SK-N-DZ (cell line): Measurements from ENCODE around the gene KCNMA1.
"Not testable (repeated sequence)": the region's sequence is repeated elsewhere in the genome, so short reads cannot be mapped to it uniquely, and the experiment has no call there.

Experiments
- DNase-seq: peaks from one replicate; pipeline ENCODE4 v3.0.0-alpha.2; 2015; ENCODE audit warnings: low spot score

Gene KCNMA1

DNA sequence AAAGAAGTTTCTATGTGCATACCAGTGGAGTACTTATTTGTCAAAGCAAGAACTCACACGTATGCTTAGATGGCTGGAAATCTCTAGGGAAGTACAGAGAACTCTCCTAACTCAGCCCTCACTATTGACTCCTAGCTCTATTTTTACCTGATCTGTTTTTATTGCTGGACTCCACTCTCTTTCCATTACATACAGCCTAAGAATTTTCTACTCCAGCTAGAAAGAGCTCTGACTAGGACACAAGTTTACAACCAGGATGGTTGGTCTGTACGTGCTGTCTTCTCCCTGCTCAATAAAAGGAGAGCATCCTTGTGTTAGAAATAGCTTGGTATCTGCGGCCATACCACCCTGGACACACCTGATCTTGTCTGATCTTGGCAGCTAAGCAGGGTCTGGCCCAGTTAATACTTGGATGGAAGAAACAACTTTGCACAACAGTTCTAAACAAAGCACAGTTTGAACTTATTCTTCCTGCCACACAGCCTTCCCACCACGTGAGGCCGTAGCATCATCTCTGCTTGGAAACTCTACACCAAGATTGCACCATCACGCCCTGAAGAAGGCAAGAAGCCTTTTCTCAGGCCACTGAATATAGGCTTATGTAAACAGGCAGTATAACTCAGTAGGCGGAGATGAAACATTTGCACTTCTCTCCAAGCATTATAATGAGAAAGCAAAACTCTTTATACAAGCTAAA is 50.7 kb downstream of the KCNMA1 start:
- DNase-seq, result no peak

DNA sequence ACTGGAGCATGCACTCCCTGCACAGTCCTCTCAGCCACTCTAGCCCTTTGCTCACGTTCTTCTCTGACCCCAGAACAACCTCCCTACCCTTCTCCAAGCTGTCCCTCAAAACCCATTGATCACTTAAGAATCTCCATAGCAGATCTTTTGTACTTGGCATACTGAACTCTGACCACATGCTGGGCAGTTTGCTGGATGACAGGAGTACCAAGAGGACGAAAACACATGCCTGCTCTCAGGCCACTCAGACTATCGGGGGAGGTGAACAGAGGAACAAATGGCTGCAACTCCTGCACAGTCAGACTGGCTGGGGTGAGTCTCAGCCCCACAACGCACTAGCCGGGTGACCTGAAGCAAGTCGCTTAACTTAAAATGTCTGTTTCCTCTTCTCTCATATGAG is 52.7 kb downstream of the KCNMA1 start:
- DNase-seq, result no peak

DNA sequence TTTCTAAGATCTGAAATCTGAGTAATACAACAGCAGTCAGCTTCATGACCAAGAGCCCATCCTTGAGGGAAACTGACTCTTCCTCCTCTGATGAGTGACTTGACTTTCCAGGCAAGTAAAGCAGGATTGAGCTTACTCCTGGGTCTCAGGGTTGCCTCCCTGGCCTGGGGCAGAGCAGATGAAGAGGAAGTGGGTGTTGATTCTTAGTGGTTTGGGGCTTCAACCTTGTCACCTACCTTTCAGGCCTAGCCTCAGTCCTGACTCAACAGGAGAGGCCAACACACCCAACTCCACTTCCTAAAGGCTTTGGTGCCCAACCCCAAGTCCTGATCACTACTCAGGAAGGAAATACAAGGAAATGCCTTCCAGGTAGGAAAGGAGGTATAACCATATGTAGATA is 54.1 kb downstream of the KCNMA1 start:
- no peak for DNase-seq

DNA sequence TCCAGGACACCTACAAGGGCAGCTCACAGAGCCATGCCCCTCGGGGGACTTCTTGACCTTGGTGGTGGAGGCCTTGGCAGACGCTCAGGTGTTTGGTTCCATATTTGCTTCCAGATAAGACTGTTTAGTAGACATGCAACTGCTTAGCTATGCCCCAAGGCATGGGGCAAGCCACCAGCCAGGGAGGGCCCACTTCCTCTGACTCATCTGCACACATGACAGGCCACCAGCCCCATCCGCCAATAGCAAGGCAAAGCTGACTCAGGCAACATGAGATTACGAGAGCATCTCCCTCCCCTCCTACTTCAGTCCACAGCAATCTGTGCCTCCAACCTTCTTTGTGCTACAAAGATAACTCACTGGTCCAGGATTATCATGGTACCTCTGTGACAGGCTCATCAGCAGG is 54.9 kb downstream of the KCNMA1 start:
- no peak for DNase-seq

DNA sequence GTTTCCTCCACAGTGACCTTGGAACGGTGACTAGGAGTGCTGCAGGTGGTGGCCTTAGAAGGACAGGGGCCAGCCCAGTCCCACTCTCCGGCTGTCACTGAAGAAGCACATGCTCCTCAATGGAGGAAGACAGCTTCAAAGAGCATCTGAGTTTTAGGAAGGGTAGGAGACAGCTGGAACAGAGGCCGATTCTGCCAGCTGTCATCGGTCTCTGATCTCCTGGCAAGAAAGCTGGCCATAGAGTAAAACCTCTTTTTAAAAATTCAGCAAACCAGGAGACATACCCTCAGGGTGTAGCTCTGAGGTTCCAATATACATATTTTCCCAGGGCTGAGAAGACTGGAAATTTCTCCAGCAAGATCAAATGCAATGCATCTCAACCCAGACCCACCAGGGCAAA is 55.9 kb downstream of the KCNMA1 start:
- no peak for DNase-seq

DNA sequence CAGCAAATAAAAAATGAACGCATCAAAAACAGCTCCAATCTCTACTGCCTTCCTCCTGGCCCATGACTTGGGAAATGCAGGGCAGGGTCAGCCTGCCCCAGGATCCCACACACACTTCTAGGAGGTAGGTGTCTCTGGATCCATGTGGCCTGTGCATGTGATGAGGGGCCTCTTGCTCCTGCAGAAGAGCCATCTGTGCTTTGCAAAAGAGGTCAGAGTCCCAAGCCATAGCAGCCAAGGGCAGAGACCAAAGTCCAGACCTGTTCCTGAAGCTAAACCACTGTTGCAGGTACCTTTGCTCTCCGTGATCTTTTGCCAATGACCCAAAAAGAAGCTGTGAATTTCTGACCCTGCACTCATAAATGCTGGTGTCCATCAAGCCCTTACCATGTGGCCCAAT is 57.1 kb downstream of the KCNMA1 start:
- DNase-seq, result no peak

DNA sequence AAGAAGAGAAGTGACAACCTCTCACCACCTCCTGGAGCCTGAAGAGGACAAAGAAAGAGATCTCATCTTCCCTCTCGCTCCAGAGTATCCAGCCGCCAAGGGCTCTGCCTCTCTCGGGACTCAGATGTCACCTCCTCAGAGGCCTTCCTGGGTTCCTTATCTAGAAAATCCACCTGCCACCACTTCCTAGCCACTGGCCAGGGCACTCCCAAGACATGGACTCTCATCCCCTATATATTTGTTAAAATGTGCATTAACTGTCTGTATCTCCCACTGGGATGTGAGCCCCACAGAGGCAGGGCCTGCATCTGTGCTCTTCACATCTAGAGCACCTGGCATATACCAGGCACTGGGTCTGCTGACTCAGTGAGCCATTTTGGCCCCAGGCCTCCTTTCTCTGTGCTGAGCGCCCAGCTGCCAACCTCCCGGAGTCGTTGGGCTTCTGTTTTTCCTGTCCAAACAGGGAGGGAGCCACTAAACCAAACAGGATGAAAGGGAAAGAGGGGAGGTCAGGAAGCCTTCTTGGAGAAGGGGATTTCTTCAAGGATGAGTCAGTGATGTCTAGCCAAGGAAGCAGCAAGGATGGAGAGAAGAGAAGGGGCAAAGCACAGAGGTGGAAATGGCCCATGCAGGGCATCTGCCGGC is 58.9 kb downstream of the KCNMA1 start:
- no peak for DNase-seq

DNA sequence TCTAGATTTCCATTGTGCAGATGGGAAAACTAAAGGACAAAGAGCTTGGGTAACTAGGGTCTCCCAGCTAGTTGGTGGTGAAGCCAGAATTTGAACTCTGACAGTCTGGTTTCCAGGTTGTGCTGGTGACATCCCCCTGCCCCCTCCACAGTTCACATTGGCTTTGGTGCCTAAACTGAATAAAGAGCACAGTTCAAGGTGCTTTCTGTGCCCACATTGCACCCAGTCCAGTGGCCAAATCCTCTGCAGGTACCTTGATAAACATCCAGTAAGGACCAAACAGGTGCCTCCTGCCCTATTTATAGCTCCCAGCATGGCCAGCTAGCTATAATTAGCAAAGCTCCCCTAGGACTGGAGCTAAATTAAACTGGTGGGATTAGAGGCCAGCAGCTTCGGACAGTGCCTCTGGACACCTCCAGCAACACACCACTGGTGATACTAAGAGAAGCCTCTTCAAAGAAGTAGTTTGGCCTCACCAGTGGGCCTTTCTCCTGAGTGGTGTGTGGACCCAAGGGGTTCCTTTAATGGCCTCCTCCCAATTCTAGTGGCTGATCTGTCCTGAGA is 59.9 kb downstream of the KCNMA1 start:
- no peak for DNase-seq

DNA sequence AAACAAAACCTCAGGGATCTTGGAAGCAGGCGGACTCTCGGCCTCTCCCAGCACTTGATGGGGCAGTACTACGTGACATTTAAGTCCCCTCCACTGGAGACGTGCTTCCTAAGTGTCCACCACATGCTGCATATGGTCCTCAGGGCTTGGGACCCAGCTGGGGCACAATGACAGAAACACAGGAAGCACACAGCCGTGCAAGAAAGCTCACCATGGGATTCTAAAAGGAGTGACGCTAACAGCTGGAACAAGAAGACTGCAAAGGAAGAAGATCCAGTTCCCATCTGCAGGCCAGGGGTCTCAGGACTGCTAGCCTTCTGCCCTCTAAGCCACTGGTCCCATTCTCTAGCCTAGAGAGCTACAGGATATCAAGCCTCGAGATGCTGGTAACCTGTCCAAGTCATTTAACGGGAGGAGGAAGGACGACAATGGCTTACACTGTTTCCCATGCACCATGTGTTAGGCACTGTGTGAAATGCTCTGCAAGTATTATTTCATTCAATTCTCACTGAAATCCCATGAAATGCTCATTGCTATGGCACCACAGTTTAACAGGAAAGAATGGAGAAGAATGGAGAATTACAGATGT is 61.1 kb downstream of the KCNMA1 start:
- no peak for DNase-seq

DNA sequence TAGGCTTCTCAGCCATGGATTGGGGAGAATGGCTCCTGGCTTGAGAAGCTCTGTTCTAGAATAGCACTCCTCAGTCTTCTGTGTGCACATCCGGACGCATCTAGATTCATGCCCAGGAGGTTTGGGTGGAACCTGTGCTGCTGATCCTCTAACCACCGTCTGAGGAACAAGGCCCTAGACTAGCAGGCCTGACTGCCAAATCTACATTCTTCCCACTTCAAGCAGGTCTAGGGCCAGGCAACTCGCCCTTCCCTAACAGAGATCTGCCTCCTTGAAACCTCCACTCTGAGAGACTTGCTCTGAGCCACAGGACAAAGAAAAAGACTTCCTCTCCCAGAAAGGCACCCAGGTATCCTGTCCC is 61.6 kb downstream of the KCNMA1 start:
- DNase-seq, result no peak

DNA sequence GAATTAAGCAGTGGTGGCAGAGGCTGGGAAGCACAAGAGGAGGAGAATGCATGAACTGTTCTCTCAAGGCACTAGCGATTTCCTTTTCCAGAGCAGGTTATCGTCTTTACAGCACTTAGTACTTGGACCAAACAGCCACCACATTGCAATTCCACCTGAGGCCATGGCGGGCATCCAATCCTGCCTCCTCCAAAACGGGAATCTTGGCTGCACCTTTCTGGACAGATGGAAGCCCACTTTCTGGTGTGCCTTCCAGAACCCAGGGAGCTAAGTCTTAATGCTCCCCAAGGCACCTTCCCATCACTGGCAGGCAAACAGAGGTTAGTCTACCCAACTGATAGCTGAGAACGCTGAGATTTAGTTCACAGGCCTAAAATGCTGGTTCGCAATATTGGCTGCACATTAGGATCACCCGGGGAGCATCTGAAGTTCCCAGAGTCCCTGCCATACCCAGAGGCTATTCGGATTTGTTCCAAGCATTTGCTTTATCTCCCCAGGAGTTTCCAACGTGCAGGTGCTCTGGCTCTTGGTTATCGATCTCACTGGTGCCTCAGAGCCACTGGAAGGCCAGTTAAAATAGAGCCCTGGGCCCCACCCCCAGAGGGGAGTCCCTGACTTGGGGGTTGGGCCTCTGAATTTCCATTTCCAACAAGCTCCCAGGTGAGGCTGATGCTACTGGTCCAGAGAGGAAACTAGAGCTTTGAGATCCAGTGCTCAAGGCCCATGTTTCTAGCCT is 62.2 kb downstream of the KCNMA1 start:
- no peak for DNase-seq

DNA sequence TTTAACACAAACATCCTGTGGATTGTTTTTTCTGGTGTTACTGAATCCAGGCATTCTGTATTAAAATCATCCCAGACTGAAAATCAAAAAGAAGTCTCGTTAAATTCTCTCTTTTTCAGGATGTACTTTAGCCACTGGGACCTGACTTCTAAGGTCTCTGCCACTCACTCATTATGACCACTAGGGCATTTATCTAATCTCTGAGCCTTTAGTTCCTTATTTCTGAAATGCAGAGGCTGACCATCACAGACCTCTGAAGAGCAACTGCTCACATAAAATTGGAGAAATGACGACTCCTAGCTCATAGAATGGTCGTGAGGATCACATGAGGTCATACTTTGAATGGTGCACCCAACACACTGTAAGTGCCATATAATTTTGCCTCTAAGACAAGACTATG is 63.2 kb downstream of the KCNMA1 start:
- no peak for DNase-seq

DNA sequence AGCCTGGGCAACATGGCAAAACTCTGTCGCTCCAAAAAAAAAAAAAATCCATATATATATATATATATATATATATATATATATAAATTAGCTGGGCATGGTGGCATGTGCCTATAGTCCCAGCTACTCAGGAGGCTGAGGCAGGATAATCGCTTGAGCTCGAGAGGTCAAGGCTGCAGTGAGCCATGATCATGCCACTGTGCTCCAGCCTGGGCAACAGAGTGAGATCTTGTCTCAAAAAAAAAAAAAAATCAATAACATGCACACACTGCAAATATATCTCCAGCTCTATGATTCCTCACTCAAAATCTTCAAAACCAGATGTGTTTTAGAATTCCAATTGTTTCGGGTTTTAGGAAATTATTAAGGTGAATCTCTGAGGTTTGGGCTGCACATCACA is 65.1 kb downstream of the KCNMA1 start:
- not testable (repeated sequence) for DNase-seq

DNA sequence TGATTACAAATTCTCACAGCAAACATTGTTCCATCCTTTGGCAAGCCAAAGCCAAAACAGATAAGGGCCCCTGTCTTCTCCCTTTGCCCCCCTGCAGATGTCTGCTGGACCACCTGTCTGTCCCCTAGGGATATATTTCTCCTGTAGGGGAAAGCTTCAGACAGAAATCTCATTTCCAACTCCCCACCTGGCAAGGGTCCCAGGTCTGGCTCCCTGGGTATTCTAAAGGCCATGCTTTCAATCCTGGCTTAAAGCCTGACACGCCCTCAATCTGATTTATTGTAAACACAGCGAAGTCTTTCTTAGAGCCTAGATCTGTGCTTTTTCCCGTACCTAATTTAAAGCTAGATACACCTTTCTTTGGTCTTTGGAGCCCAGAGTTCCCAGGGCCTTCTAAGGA is 66.1 kb downstream of the KCNMA1 start:
- no peak for DNase-seq

DNA sequence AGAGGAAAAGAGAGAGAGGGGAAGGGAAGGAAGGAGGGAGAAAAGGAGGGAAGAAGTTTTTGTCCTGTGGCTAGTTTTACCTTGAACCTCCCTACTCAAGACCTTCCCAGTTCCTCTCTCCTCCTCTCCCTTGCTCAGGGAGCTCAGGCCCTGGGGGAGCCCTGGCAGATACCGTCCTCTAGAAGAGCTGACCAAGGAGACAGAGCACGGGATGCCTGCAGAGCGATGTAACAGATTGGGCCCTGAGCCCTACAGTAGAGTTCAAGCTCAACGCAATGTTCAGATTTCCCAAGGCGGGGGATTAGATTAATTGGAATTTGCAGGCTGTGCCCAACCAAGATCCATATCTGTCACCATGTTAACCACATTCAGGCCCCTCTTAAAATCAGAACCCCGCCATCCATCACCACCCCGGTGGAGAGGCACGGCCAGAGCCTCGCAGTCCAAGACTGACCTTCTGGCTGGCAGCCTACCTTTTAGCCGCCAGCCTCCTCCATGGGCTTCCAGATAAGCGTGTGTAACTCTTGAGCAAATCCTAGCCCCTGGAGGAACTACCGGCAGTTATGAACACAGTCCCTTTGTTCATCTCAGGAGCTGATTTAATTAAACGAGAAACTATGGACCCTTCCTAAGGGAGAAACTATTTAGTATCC is 70.6 kb downstream of the KCNMA1 start:
- DNase-seq, result no peak

DNA sequence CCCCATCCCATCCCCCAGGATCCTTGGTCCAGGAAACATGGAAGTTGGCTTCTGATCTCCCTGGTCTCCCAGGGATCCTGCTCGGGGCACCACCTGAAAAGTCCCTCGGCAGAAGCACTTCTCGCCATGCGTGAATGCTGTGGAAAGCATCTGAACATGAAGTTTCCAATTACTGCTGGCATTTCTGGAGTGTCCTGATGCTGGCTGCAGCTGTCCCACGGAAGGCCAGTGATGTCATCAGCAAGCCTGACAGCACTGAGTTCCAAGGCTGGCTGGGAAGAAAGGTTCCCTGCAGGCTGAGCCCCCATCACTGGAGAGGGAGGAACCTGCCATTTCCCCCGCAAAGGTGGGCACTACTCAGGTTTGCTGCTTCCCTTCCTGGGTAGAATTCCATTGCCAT is 71.4 kb downstream of the KCNMA1 start:
- DNase-seq, result no peak

DNA sequence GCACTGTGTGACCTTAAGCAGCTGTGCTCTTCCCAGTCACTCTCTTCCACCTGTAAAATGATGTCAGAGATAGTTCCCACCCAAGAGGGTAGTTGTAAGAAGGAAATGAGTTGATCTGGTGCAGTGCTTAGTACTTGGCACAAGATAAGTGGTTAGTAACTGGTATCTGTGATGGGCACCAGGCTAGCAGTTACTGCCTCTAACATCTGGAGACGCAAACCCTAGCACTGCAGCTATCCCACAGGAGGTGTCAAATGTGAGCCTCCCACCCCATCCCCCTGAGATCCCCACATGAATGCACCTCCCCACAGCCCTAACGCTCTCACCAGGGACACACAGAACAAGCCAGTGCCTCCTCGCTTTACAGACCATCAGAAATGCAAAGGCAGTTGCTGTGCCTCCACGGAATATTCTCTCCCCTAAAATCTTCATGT is 72.0 kb downstream of the KCNMA1 start:
- no peak for DNase-seq

DNA sequence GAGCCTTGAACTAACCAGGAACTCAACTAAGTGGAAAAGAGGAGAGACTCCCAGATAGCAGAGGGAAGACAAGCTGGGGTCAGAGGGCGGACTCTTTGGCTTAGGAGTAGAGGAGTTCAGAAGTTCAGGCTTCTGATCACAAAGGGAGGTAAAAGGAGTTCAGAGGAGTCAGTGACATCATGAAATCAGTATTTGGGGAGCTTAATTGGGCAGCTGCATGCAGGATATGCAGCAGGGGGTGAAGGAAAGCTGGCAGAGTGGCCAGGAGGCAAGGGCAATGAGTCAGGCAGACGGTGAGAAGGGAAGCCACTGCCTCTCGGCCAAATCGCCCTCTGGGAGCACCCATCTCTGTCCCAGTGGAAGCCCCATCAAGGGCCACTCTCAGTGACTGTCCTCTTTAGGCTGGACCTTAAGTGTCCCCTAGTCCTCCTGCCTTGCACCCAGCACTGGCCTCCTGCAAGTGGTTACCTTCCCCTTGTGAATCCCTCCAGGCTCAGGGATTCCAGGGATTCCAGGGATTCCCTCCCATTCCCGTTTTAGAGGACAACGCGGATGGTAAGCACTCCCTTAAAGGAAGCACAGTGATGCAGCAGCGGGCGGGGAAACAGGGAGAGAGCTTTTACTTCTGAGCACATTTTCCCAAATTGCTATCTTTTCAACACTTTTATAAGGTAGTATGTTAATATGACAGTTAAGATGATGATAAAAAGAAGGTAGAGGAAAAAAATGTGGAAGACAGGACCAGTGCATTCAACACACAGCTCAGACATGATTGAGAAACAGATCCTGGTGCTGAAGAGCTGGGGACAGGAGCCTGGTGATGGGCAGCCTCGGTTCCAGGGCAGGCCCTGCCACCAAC is 72.6 kb downstream of the KCNMA1 start:
- no peak for DNase-seq

DNA sequence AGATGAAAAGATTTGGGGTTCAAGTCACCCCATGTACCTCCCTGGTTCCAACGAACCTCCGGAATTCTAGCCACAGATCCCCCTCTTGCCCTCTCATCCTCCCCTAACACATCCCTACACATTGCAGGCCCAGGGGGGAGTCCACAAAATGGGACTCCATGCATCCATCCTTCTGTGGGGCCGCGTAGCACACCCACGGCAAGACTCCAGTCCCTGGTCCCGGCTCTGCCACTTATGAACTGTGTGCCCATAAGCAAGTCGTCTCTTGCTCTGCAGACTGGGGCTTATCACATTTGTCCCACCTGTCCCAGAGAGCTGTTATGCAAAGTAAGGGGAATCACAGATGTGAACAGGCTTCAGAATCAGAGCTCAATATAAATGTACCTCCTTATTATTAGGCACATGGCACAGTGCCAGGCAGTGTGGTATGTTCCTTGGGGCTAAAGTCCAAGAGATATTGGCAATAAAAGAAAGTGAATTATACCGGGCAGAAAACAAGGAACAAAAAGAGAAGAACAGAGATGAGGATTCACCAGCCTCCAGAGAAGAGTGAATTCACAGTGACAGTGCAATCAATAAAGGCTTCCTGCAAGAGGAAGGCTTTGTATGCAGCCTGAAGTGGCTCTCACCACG is 73.9 kb downstream of the KCNMA1 start:
- no peak for DNase-seq

DNA sequence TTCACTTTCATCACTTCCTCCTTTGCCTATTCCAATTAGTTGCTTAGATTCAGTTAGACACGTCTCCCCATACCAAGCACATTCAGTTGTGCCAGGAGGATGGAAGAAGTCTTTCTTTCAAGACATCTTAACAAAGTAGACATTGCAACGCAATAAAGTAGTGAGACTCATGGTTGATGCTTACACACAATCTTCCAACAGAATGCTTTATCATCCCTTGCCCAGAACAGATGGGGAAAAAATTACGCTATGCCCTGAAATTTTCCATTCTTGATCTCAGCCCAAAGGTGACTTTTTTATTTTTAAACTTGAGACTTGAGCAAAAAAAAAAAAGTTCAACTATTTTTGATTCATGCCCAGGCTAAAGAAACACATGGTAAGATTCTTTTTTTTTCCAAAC is 74.9 kb downstream of the KCNMA1 start:
- no peak for DNase-seq
